Brain microvascular endothelial cell (primary cell): Measurements from ENCODE around the gene CDK5.

Source experiments
- DNase-seq: peaks from one replicate; pipeline ENCODE4 v3.0.0-alpha.2; 2020
- H3K27ac ChIP-seq: fragments of 250-450 bp; sonication (Bioruptor Pico); 2 replicates; pipeline ENCODE4 v1.5.1; 2020; ENCODE audit warnings: mild to moderate bottlenecking, moderate library complexity
- H3K27me3 ChIP-seq: fragments of 250-450 bp; sonication (Bioruptor Pico); replicated peaks from 2 replicates; pipeline ENCODE4 v1.5.1; 2020; ENCODE audit warnings: mild to moderate bottlenecking
- H3K36me3 ChIP-seq: fragments of 250-450 bp; sonication (Bioruptor Pico); replicated peaks from 2 replicates; pipeline ENCODE4 v1.5.1; 2020; ENCODE audit warnings: mild to moderate bottlenecking
- H3K4me3 ChIP-seq: 2 replicates; pipeline ENCODE4 v1.5.1; 2011; ENCODE audit warnings: low read depth, mild to moderate bottlenecking, control low read depth, low read length, moderate library complexity
- CTCF ChIP-seq: IDR thresholded peaks from 2 replicates; pipeline ENCODE4 v1.5.1; 2011; ENCODE audit warnings: low read depth, mild to moderate bottlenecking, moderate library complexity, low read length, control low read depth, inconsistent platforms; ENCODE audit errors: missing control alignments
- in situ Hi-C: cut with HindIII; loops from 2 replicates; pipeline ENCODE4 v1.10.0; 2017; ENCODE audit warnings: low sequenced_read_pairs, low pct_ligation_motif_present

The CDK5 gene

GRCh38 chr7:151088856-151089699 is 31.4 kb upstream of the CDK5 start:
- in situ Hi-C loops = no loop called here
- TF ChIP-seq CTCF = no peak
- Histone ChIP-seq H3K27ac (peak overlapping the region; percentile 37), H3K36me3 (no peaks in the 10 kb centered on the region), H3K4me3 (peak overlapping the region; percentile 78), H3K27me3 (no peaks in the 10 kb centered on the region)
- peak; percentile 41 for DNase-seq

GRCh38 chr7:151088019-151088855 is 30.5 kb upstream of the CDK5 start:
- Histone ChIP-seq H3K27ac (peak overlapping the region; percentile 37), H3K4me3 (peak overlapping the region; percentile 78), H3K36me3 (no peaks in the 10 kb centered on the region), H3K27me3 (no peaks in the 10 kb centered on the region)
- in situ Hi-C loops = no loop called here
- DNase-seq = no peak
- no peak for TF ChIP-seq CTCF

DNA sequence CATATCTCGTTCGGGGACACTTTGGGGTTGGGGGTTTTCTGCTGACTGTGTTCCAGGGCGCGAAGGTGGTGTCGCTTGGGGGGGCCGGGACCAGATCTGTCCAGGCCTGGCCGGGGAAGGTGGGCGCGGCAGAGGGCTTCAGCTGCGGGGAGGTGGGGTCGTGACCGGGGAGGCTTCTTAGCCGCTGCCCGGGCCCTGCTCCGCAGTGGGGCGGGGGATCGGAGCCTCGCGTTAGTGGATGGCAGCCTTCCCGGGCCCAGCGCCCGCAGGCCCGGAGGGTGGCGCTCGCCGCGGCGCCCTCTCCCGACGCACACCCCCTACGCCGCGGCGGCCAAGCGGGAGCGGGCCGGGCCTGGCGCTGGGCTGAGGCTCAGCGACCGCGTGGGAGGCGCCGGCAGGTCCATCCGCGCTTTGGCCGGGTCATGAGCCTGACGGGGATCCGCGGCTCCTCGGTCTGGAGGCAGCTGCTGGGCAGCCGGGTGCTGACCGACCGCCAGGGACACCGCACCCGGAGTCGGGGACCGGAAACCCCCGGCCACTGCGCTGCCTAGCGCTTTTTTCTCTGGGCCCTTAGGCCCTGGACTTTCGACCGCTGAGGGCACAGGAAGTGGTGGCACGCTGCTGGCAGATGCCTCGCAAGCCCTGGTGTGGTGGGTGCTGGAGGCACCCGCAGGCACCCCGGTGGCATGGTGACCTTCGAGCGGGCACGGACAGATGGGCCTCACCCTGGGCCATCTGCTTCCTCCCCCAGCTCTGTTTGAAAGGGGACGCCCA is 29.7 kb upstream of the CDK5 start:
- Histone ChIP-seq H3K4me3 (peak overlapping the region; percentile 78), H3K27ac (peak overlapping the region; percentile 42), H3K36me3 (no peaks in the 10 kb centered on the region), H3K27me3 (no peaks in the 10 kb centered on the region)
- in situ Hi-C loops = no loop called here
- TF ChIP-seq CTCF = no peak
- no peak for DNase-seq

GRCh38 chr7:151086802-151087244 is 29.1 kb upstream of the CDK5 start:
- TF ChIP-seq CTCF = no peak
- H3K36me3 ChIP-seq = no peaks in the 10 kb centered on the region
- in situ Hi-C loops = no loop called here
- no peak for DNase-seq
- no peaks in the 10 kb centered on the region for H3K27me3 ChIP-seq
- H3K27ac ChIP-seq = peak overlapping the region; percentile 42
- peak overlapping the region; percentile 78 for H3K4me3 ChIP-seq

DNA sequence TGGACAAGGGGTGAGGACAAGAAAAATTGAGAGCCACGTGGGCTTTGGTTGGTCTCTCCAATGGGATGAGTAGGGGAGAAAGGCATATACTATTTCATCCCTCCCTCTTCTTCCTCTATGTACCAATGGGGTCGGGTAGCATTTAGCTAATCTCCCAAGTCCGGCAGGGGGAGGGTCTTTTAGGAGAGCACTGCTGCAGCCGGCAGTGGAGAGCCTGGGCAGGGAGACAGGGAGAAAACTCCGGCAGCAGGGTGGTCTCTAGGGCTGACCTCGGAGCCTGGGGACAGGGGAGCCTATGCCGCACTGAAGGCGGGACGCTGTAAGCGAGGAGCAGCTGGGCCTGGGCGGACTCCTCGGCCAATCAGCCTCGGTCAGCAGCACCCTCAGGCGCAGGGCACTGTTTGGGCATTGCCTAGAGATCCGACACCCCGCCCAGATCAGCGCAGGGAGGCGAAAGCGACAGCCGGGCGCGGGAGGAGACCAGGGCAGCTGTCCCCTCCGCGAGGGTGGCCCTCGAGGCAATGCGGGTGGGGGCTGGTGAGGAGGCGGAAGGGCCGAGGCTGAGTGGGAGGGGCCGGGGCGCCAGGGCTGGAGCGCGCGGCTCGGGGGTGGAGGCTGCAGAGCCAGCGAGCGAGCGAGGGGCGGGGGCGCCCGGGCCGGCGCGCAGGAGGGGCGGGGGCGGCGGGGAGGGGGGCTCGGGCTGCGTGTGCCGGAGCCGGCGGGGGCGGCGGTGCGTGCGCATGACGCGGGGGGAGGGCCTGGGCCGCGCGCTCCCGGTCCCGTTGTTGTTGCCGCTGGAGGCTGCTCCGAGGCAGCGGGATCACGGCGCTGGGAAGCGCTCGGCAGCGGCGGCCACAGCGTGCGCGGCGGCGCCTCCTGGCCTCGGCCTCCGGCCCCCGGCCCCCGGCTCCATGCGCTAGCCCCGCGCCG is 28.3 kb upstream of the CDK5 start, which contains the start of gene AGAP3:
AGAP3 (plus strand) TSS at position 785 of the 930 bp plus-strand sequence. CDS start 267 bp downstream, outside the sequence.
- H3K36me3 ChIP-seq = no peaks in the 10 kb centered on the region
- H3K27ac ChIP-seq = peak within 1 kb of the TSS; percentile 42
- in situ Hi-C loops = no loop called here
- peak; percentile 44 for DNase-seq
- H3K4me3 ChIP-seq = peak within 1 kb of the TSS; percentile 78
- TF ChIP-seq CTCF = no peak
- no peaks in the 10 kb centered on the region for H3K27me3 ChIP-seq
